HUES64 (cell line): ENCODE results near the gene HIPK1.
"Not testable (repeated sequence)": the region's sequence is repeated elsewhere in the genome, so short reads cannot be mapped to it uniquely, and the experiment has no call there.

ENCODE experiments used
- H3K27ac ChIP-seq: 2 replicates; pipeline ENCODE4 v1.7.0; 2013; ENCODE audit warnings: low read depth, low read length, inconsistent platforms
- H3K27me3 ChIP-seq: 2 replicates; pipeline ENCODE4 v1.6.1; 2013; ENCODE audit warnings: mild to moderate bottlenecking, low read length; ENCODE audit not compliant: insufficient read depth
- H3K36me3 ChIP-seq: 2 replicates; pipeline ENCODE4 v1.6.1; 2013; ENCODE audit warnings: mild to moderate bottlenecking, low read length; ENCODE audit not compliant: insufficient read depth
- H3K4me1 ChIP-seq: 2 replicates; pipeline ENCODE4 v1.6.1; 2013; ENCODE audit warnings: mild to moderate bottlenecking, low read length, moderate library complexity; ENCODE audit not compliant: insufficient read depth
- H3K4me3 ChIP-seq: 2 replicates; pipeline ENCODE4 v1.5.1; 2013; ENCODE audit warnings: mild to moderate bottlenecking, low read length, moderate library complexity
- H3K9ac ChIP-seq: 2 replicates; pipeline ENCODE4 v1.6.1; 2013; ENCODE audit warnings: mild to moderate bottlenecking, low read depth, low read length
- H3K9me3 ChIP-seq: 2 replicates; pipeline ENCODE4 v1.6.1; 2013; ENCODE audit warnings: low read depth, low read length; ENCODE audit not compliant: insufficient read depth
- WGBS: fragments of 150-250, 120-280 bp; methylation state at CpG from one replicate; pipeline ENCODE4 v1.1.7; 2013; ENCODE audit warnings: missing lambda C conversion rate; 5-methylcytosine and 5-hydroxymethylcytosine counted together

Gene HIPK1

DNA sequence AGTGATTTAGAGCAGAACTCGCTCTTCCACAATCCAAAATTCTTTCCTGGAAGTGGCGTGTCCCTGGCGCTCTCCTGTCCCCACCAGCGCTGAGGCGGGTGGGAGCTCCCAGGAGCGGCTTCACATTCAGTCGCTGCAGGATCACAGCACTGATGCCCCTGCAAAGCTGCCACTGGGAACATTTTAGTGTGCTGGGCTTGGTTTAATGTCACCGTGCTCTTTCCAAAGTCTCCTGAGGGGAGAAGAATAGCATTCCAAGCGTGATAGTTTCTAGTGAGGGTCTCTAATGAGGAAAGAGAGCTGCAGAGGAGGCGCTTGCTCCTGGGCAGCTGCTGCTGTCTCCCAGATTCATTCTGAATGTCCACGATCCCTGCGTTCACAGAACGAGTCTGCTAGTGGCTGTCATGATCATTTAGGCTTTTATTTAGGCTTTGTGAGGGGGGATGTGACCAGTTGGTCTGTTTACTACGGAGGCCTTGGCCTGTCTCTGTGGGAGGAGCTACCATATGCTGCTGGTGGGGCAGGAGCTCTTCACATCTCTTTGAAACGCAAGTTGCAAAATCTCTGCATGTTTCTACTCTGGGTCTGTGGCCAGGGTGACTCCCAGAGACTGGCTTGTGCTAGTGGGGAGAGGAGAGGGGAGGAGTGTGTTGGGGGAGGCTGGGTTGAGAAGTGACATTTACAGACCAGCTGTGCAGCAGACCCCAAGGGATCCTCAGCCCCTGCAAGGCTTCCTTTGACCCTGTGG lies 73.5 kb downstream of the HIPK1 start:
- Histone ChIP-seq H3K4me3 (no peak overlapping the region), H3K36me3 (no peaks in the 10 kb centered on the region), H3K27ac (peak overlapping the region; percentile 3; the same call in 1 of the 2 replicates), H3K4me1 (peaks cover 23% of the 10 kb centered on the region), H3K9me3 (no peaks in the 10 kb centered on the region), H3K27me3 (no peaks in the 10 kb centered on the region), H3K9ac (no peak overlapping the region)
- 52% methylated on average over 15 of the region's 15 CpGs for WGBS

DNA sequence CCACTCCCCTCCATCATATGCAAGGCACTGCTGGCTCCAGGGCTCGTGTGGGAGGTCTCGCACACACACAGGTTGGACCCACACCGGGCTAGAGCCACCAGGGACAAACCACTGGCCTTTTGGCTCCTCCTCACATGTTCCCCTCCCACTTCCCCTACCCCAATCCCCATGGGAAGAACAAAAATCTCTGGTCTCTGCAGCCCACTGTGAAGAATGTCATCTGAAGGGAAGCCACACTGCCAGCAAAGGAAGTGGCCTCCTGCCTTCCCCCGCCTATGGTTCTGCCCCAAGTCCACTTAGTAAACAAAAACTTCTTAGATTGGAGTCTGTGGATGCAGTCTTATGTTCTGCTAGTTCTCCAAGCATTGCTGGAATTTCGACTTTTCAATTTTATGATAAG lies 74.3 kb downstream of the HIPK1 start:
- WGBS: 77% methylated on average over 4 of the region's 5 CpGs
- no peak overlapping the region for H3K9ac ChIP-seq

DNA sequence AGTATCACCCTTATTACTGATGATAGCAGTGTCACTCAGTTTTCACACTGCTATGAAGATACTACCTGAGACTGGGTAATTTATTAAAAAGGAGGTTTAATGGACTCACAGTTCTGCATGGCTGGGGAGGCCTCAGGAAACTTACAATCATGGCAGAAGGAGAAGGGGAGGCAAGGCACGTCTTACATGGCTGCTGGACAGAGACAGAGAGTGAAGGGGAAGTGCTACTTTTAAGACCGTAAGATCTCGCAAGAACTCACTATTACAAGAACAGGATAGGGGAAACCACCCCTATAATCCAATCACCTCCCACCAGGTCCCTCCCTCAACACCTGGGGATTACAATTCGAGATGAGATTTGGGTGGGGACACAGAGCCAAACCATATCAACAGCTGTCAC lies 77.7 kb downstream of the HIPK1 start:
- peaks cover 31% of the 10 kb centered on the region for H3K4me1 ChIP-seq
- not testable (repeated sequence) for H3K27ac ChIP-seq, H3K9ac ChIP-seq, H3K36me3 ChIP-seq, H3K9me3 ChIP-seq, H3K4me3 ChIP-seq, H3K27me3 ChIP-seq
- 81% methylated on average over 4 of the region's 4 CpGs for WGBS

More for the DNA sequence above, 74.3 kb downstream of the HIPK1 start:
- Histone ChIP-seq H3K9me3 (no peaks in the 10 kb centered on the region), H3K27me3 (no peaks in the 10 kb centered on the region), H3K27ac (no peak overlapping the region), H3K4me3 (no peak overlapping the region), H3K36me3 (no peaks in the 10 kb centered on the region), H3K4me1 (peaks cover 30% of the 10 kb centered on the region)

DNA sequence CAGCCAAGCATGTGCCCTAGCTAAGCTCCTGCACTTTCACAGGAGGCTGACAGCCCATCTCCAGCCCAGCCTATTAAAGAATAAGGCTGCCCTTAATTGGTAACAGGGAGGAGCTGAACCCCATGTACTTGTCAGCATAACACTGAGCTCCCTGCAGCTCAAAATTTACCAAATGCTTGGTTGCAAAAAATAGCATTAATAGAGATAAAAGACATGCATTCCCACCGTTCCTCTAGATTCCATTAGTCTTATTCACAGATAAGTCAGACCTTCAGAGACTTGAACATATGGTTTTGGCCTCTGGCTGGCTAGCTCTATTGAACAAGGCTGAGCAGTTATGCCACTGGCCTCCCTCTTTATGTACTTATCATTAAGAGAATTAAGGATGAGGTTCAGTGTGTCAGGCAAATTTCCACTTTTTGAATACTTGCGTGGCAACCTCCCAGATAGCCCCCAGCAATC lies 79.4 kb downstream of the HIPK1 start:
- H3K4me1 ChIP-seq: peaks cover 19% of the 10 kb centered on the region
- H3K4me3 ChIP-seq: no peak overlapping the region
- H3K27me3 ChIP-seq: no peaks in the 10 kb centered on the region
- peak overlapping the region; percentile 36; the same call in 1 of the 2 replicates for H3K27ac ChIP-seq
- H3K9ac ChIP-seq: no peak overlapping the region
- no peaks in the 10 kb centered on the region for H3K36me3 ChIP-seq
- H3K9me3 ChIP-seq: no peaks in the 10 kb centered on the region
- WGBS: 52% methylated on average over 2 of the region's 2 CpGs

DNA sequence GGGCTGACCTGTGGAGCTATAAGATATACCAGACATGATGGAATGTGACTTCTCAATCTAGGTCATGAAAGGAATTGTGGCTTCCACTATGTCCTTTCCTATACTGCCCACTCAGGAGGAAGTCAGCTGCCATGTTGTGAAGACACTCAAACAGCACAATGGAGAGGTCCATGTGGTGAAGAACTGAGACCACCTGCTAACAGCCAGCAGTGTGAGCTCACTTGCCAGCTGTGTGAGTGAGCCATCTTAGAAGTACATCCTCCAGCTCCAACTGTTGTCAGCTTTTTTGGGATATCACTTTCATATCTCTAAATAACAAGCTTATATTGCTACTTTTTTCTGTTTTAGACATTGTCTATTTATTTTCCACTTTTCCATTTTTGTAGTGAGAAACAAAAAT lies 79.9 kb downstream of the HIPK1 start:
- Histone ChIP-seq H3K4me3 (no peak overlapping the region), H3K27ac (peak overlapping the region; percentile 36; the same call in 1 of the 2 replicates), H3K27me3 (no peaks in the 10 kb centered on the region), H3K36me3 (no peaks in the 10 kb centered on the region), H3K9ac (no peak overlapping the region), H3K4me1 (peaks cover 19% of the 10 kb centered on the region), H3K9me3 (no peaks in the 10 kb centered on the region)

DNA sequence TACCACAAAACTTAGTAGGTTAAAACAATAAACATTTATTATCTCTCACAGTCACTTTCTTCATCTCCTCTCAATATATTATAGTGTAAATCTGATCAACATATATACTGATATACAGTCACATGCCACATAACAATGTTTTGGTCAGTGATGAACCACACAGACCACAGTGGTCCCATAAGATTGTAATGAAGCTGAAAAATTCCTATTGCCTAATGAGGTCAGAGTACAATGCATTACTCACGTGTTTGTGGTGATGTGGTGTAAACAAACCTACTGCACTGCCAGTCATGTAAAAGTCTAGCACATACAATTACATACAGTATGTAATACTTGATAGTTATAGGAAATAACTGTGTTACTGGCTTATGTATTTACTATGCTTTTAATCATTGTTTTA lies 80.3 kb downstream of the HIPK1 start:
- Histone ChIP-seq H3K9me3 (no peaks in the 10 kb centered on the region), H3K4me1 (peaks cover 19% of the 10 kb centered on the region), H3K4me3 (no peak overlapping the region), H3K9ac (no peak overlapping the region), H3K27me3 (no peaks in the 10 kb centered on the region), H3K36me3 (no peaks in the 10 kb centered on the region), H3K27ac (no peak overlapping the region)
- no CpG with 5 or more reads among the region's 1 CpG for WGBS

DNA sequence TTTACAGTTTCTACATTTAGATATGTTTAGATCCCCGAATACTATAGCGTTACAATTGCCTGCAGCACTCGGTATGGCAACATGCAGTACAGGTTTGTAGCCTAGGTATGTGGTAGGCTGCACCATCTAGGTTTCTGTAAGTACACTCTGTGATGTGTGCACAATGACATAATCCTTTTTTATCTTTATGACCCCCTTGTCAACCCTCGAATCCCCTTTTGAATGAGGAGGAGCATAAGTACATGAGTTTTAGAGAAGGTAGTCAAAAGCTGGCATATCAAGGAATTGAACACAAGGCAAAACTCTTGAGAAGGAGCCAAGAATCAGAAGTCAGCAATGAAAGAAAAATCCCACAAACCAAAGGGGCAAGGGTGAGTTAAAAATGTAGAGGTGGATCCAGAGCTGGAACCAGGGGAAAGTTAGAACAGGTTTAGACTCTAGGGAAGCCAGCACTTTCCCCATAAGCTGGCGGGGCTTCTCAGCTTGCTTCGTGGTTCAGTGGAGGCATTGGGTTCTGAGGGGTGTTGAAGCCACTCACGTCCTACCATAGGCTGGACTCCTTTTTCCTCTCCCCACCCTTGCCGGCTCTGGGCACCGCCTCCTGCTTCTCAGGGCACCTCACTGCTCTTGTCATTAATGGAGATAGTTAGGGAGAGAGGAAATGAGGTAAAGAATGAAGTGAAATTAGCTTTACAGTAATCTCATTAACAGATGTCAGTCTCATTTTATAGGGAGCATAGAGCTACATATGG lies 81.5 kb downstream of the HIPK1 start:
- Histone ChIP-seq H3K27me3 (no peaks in the 10 kb centered on the region), H3K27ac (no peak overlapping the region), H3K4me3 (no peak overlapping the region), H3K36me3 (no peaks in the 10 kb centered on the region), H3K9me3 (no peaks in the 10 kb centered on the region), H3K4me1 (peaks cover 27% of the 10 kb centered on the region), H3K9ac (no peak overlapping the region)
- 95% methylated on average over 5 of the region's 9 CpGs for WGBS

DNA sequence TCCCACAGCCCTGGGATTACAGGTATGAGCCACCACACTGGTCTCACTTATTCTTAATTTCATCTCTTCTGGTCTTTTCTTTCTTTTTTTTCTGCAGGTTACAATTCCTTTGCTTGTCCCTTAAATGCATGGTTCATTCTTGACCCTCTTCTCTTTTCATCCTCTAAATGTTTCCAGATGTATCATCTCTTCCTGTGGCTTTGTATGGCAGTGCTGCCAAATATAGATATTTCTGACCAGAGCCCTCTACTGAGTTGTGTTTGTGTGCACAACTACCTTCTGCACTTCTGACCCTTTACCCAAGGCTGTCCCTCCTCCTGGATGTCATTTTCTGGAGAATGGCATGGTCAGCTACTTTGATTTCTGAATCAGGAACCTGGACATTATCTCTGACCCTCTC lies 82.7 kb downstream of the HIPK1 start:
- Histone ChIP-seq H3K9ac (no peak overlapping the region), H3K4me1 (peaks cover 29% of the 10 kb centered on the region), H3K36me3 (no peaks in the 10 kb centered on the region), H3K9me3 (no peaks in the 10 kb centered on the region), H3K27ac (no peak overlapping the region), H3K4me3 (no peak overlapping the region), H3K27me3 (no peaks in the 10 kb centered on the region)

DNA sequence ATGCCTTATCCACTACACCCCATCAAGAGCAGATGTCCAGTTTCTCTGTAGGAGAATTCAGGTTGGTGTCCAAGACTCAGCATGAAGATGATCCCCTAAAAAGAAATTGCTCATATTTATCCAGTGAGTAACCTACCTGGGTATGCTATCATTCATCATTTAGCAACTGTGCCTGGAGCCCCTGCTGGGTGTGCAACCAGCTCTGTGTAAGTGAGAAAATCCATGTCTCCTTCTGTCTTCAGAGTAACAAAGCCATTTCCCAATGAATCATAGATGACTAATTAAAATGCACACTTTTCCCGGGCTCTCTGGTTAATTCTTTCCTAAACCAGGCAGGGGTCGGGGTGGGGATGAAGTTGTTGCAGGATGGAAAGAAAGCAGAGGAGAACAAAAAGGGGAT lies 86.0 kb downstream of the HIPK1 start:
- no peak overlapping the region for H3K27ac ChIP-seq
- H3K4me3 ChIP-seq: no peak overlapping the region
- H3K9me3 ChIP-seq: peaks cover 12% of the 10 kb centered on the region
- peaks cover 18% of the 10 kb centered on the region; the same call in 1 of the 2 replicates for H3K4me1 ChIP-seq
- no peaks in the 10 kb centered on the region for H3K36me3 ChIP-seq
- H3K9ac ChIP-seq: no peak overlapping the region
- no peaks in the 10 kb centered on the region for H3K27me3 ChIP-seq
- WGBS: 66% methylated on average over 2 of the region's 2 CpGs

DNA sequence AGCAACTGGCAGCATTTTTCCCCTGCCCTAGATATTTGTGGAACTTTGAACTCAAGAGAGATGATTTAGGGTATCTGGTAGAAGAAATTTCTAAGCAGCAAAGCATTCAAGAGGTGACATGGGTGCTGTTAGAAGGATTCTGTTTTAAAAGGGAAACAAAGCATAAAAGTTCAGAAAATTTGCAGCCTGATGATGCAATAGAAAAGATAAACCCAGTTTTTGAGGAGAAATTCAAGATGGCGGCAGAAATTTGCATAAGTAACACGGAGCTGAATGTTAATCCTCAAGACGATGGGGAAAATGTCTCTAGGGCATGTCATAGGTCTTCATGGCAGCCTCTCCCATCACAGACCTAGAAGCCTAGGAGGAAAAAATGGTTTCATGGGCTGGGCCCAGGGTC lies 90.6 kb downstream of the HIPK1 start:
- H3K9ac ChIP-seq, H3K27ac ChIP-seq, H3K27me3 ChIP-seq, H3K36me3 ChIP-seq, H3K4me3 ChIP-seq: not testable (repeated sequence)
- H3K9me3 ChIP-seq: peaks cover 12% of the 10 kb centered on the region
- H3K4me1 ChIP-seq: peaks cover 30% of the 10 kb centered on the region
- 87% methylated on average over 3 of the region's 3 CpGs for WGBS

DNA sequence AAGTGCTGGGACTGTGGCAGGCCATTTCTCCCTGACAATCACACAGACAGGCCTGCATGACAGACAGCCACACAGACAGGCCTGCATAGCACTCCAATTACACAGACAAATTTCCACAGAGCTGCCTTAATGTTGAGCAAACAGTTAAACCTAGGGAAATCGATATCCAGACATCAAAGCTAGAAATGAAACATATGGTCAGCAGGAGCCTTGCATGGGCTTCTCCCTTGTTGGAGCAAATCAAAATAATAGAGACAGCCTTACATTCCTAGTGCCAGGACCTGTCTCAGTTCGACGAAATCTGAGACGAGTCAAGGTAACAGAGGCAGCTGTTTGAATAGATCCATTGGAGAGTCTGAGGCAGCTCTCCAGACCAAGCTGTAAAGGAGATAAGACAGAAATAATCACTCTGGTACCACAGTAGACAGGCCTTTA lies 92.6 kb downstream of the HIPK1 start:
- Histone ChIP-seq H3K4me1 (peaks cover 24% of the 10 kb centered on the region), H3K27ac (no peak overlapping the region), H3K9me3 (peaks cover 12% of the 10 kb centered on the region), H3K4me3 (no peak overlapping the region), H3K9ac (no peak overlapping the region), H3K36me3 (no peaks in the 10 kb centered on the region), H3K27me3 (no peaks in the 10 kb centered on the region)
- 86% methylated on average over 4 of the region's 4 CpGs for WGBS
